Caki2 (cell line): ENCODE results near the gene FOXO3. TPM values are rescaled to one million over a fixed set of nuclear protein-coding genes. Genes with fewer than 3 reads are reported as not detected.
A peak's percentile ranks its signal among the peaks of the same experiment; 100 is the strongest.

ENCODE experiments used
- DNase-seq: peaks from one replicate; pipeline ENCODE4 v3.0.0-alpha.2; 2015; ENCODE audit warnings: low read depth
- in situ Hi-C: cut with HindIII; loops from 2 replicates; pipeline ENCODE4 v1.10.0; 2016; ENCODE audit warnings: low sequenced_read_pairs, low pct_unique_long_range_greater_than_20kb, mixed read lengths
- total RNA-seq: library from RNA; depleted of rRNA; stranded (reverse); fragments of >200 nt; shearing (Covaris generic); gene quantifications from 2 replicates; pipeline ENCODE4 v1.2.3, GENCODE V29; 2014; ENCODE audit warnings: low replicate concordance

FOXO3 gene
- total RNA-seq, 1 experiment from 2014 or later = 10.0 TPM

GRCh38 chr6:108587258-108588059, 26.7 kb downstream of the FOXO3 start:
- DNase-seq = no peak
- in situ Hi-C loops = no loop called here

GRCh38 chr6:108588586-108588985, 27.9 kb downstream of the FOXO3 start:
- no peak for DNase-seq
- in situ Hi-C loops = no loop called here

- in situ Hi-C loops = no loop called here
- DNase-seq = peak; percentile 81
These were observed 28.6 kb downstream of the FOXO3 start for GRCh38 chr6:108589244-108589791.

GRCh38 chr6:108591040-108591816, 30.5 kb downstream of the FOXO3 start:
- no peak for DNase-seq
- in situ Hi-C loops = no loop called here

- in situ Hi-C loops = no loop called here
- DNase-seq = peak; percentile 35
These were observed 31.9 kb downstream of the FOXO3 start for GRCh38 chr6:108592371-108593337.

GRCh38 chr6:108594151-108594550, 33.4 kb downstream of the FOXO3 start:
- no peak for DNase-seq
- in situ Hi-C loops = no loop called here

GRCh38 chr6:108594640-108595039, 33.9 kb downstream of the FOXO3 start:
- in situ Hi-C loops = no loop called here
- DNase-seq = no peak

- in situ Hi-C loops = no loop called here
These were observed 36.2 kb downstream of the FOXO3 start for GRCh38 chr6:108596956-108597355.

GRCh38 chr6:108597572-108598304, 37.0 kb downstream of the FOXO3 start:
- in situ Hi-C loops = no loop called here
- DNase-seq = no peak

More at GRCh38 chr6:108596956-108597355, 36.2 kb downstream of the FOXO3 start:
- DNase-seq = no peak

- in situ Hi-C loops = no loop called here
- no peak for DNase-seq
These were observed 37.7 kb downstream of the FOXO3 start for GRCh38 chr6:108598305-108598863.

- in situ Hi-C loops = no loop called here
- no peak for DNase-seq
These were observed 43.4 kb downstream of the FOXO3 start for GRCh38 chr6:108604156-108604555.

- DNase-seq = no peak
- in situ Hi-C loops = no loop called here
These were observed 45.6 kb downstream of the FOXO3 start for GRCh38 chr6:108606250-108606690.

- in situ Hi-C loops = no loop called here
- no peak for DNase-seq
These were observed 47.9 kb downstream of the FOXO3 start for GRCh38 chr6:108608453-108609275.

- DNase-seq = no peak
- in situ Hi-C loops = no loop called here
These were observed 48.6 kb downstream of the FOXO3 start for GRCh38 chr6:108609276-108609769.

GRCh38 chr6:108610270-108610839, 49.6 kb downstream of the FOXO3 start:
- no peak for DNase-seq
- in situ Hi-C loops = no loop called here
